ENCODE measurements around the gene PCDHGA6. TPM values are rescaled to one million over a fixed set of nuclear protein-coding genes. Genes with fewer than 3 reads are reported as not detected.
A peak's percentile ranks its signal among the peaks of the same experiment; 100 is the strongest.
"Not testable (repeated sequence)": the region's sequence is repeated elsewhere in the genome, so short reads cannot be mapped to it uniquely, and the experiment has no call there.

PCDHGA6 gene
- total and polyA plus RNA-seq, 10 donors, result 0.35 to 5.0 (median 4.0) TPM

DNA sequence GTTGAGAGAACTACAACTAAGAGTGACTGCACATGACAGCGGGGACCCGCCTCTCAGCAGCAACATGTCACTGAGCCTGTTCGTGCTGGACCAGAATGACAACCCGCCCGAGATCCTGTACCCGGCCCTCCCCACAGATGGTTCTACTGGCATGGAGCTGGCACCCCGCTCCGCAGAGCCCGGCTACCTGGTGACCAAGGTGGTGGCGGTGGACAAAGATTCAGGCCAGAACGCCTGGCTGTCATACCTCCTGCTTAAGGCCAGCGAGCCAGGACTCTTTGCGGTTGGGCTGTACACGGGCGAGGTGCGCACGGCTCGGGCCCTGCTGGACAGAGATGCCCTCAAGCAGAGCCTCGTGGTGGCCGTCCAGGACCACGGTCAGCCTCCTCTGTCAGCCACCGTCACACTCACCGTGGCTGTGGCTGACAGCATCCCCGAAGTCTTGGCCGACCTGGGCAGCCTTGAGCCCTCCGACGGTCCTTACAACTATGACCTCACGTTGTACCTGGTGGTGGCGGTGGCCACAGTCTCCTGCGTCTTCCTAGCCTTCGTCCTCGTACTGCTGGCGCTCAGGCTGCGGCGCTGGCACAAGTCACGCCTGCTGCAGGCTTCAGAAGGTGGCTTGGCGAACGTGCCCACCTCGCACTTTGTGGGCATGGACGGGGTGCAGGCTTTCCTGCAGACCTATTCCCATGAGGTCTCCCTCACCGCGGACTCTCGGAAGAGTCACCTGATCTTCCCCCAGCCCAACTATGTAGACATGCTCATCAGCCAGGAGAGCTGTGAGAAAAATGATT lies 11.0 kb downstream of the PCDHGA6 start:
- TF ChIP-seq, protein P1, sequence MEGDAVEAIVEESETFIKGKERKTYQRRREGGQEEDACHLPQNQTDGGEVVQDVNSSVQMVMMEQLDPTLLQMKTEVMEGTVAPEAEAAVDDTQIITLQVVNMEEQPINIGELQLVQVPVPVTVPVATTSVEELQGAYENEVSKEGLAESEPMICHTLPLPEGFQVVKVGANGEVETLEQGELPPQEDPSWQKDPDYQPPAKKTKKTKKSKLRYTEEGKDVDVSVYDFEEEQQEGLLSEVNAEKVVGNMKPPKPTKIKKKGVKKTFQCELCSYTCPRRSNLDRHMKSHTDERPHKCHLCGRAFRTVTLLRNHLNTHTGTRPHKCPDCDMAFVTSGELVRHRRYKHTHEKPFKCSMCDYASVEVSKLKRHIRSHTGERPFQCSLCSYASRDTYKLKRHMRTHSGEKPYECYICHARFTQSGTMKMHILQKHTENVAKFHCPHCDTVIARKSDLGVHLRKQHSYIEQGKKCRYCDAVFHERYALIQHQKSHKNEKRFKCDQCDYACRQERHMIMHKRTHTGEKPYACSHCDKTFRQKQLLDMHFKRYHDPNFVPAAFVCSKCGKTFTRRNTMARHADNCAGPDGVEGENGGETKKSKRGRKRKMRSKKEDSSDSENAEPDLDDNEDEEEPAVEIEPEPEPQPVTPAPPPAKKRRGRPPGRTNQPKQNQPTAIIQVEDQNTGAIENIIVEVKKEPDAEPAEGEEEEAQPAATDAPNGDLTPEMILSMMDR (IDR thresholded peaks at IDR 0.05 in 8 of 11, conservative IDR thresholded peaks at IDR 0.05 in 3 of 11), result no peak
- TF ChIP-seq POLR2A (IDR thresholded peaks at IDR 0.05) (no peak), POLR2AphosphoS5 (IDR thresholded peaks at IDR 0.05) (no peak)
- H3K36me3 ChIP-seq, result peaks cover 0 to 5% (median 0%) of the 10 kb centered on the region in 6 donors
- DNase-seq, result no peak
- H3K9me3 ChIP-seq, result peaks cover 0 to 98% (median 96%) of the 10 kb centered on the region in 8 donors
- H3K4me1 ChIP-seq, result no peaks in the 10 kb centered on the region
- no peak overlapping the region for H3K27ac ChIP-seq
- 45 to 60% (median 52%) methylated on average over 26 to 43 of the region's 43 CpGs for WGBS, 5 donors
- intact Hi-C loops (cut with DNase I; ENCODE audit: low total_unique reads), result no loop called here
- no peak overlapping the region for H3K4me3 ChIP-seq
- peaks cover 0 to 90% (median 25%) of the 10 kb centered on the region in 7 donors for H3K27me3 ChIP-seq (replicated peaks in 1 of 7)

DNA sequence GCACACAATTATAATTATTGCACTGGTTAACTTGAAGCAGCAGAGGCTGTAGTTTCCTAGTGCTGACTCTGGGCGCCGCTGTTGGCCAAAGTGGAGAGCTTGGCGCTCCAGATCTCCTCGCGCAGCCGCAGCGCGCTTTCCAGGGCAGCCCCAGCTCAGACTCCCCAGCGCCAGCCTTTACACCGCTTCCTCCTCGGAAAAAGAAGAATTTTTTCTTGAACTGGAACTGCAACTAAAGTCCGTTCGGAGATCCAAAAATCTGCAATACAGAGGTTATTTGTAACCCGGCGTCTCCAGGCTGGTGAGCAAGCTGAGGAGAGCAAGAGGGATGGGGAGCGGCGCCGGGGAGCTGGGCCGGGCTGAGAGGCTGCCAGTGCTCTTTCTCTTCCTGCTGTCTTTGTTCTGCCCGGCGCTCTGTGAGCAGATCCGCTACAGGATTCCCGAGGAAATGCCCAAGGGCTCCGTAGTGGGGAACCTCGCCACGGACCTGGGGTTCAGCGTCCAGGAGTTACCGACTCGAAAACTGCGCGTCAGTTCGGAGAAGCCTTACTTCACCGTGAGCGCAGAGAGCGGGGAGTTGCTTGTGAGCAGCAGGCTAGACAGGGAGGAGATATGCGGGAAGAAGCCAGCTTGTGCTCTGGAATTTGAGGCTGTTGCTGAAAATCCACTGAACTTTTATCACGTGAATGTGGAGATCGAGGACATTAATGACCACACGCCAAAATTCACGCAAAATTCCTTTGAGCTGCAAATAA lies 14.0 kb downstream of the PCDHGA6 start, which contains the start of gene PCDHGB4:
Gene PCDHGB4 (plus strand): TSS at position 142 of the 755 bp plus-strand sequence. CDS start 187 bp downstream, at position 329.
- H3K36me3 ChIP-seq; H3K27ac ChIP-seq; H3K4me1 ChIP-seq; intact Hi-C loops (cut with DNase I; ENCODE audit: low total_unique reads); DNase-seq: not testable (repeated sequence)
- 12 to 20% (median 16%) methylated on average over 19 to 21 of the region's 40 CpGs for WGBS, 5 donors
- H3K27me3 ChIP-seq (replicated peaks in 1 of 7), result peaks cover 0 to 96% (median 16%) of the 10 kb centered on the region in 7 donors
- H3K9me3 ChIP-seq, result peaks cover 0 to 97% (median 96%) of the 10 kb centered on the region in 8 donors
- peak within 1 kb of the TSS in 2 of 8 donors; percentile 2 to 50 for H3K4me3 ChIP-seq
- TF ChIP-seq, protein P1 (IDR thresholded peaks at IDR 0.05 in 8 of 11, conservative IDR thresholded peaks at IDR 0.05 in 3 of 11), result peak in 4 of 11 experiments; percentile 19 to 33 (median 26)

DNA sequence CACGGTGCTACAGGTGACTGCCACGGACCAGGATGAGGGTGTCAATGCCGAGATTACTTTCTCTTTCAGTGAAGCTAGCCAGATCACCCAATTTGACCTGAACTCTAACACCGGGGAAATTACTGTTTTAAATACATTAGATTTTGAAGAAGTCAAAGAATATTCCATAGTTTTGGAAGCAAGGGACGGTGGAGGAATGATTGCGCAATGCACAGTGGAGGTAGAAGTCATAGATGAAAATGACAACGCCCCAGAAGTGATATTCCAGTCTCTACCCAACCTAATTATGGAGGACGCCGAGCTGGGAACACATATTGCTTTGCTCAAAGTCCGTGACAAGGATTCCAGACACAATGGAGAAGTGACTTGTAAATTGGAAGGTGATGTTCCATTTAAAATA lies 15.0 kb downstream of the PCDHGA6 start:
- H3K9me3 ChIP-seq, result peaks cover 0 to 97% (median 96%) of the 10 kb centered on the region in 8 donors
- no peak overlapping the region for H3K27ac ChIP-seq
- DNase-seq, result no peak
- 44 to 54% (median 48%) methylated on average over 10 of the region's 10 CpGs for WGBS, 5 donors
- TF ChIP-seq POLR2A (IDR thresholded peaks at IDR 0.05), result no peak
- no peaks in the 10 kb centered on the region for H3K4me1 ChIP-seq
- H3K4me3 ChIP-seq, result no peak overlapping the region
- H3K27me3 ChIP-seq (replicated peaks in 1 of 7), result peaks cover 0 to 96% (median 8%) of the 10 kb centered on the region in 7 donors
- intact Hi-C loops (cut with DNase I; ENCODE audit: low total_unique reads), result no loop called here
- H3K36me3 ChIP-seq, result peaks cover 0 to 10% (median 0%) of the 10 kb centered on the region in 6 donors

DNA sequence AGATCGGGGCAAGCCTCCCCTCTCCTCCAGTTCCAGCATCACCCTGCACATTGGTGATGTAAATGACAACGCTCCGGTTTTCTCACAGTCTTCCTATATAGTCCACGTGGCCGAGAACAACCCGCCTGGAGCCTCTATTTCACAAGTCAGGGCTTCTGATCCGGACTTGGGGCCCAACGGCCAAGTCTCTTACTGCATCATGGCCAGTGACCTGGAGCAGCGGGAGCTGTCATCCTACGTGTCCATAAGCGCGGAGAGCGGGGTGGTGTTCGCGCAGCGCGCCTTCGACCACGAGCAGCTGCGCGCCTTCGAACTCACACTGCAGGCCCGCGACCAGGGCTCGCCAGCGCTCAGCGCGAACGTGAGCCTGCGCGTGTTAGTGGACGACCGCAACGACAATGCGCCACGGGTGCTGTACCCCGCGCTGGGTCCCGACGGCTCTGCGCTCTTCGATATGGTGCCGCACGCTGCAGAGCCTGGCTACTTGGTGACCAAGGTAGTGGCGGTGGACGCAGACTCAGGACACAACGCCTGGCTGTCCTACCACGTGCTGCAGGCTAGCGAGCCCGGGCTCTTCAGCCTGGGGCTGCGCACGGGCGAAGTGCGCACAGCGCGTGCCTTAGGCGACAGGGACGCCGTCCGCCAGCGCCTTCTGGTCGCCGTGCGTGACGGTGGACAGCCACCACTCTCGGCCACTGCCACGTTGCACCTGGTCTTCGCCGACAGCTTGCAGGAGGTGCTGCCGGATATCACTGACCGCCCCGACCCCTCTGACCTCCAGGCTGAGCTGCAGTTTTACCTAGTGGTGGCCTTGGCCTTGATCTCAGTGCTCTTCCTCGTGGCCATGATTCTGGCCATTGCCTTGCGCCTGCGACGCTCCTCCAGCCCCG lies 15.7 kb downstream of the PCDHGA6 start:
- Histone ChIP-seq H3K36me3 (peaks cover 0 to 10% (median 0%) of the 10 kb centered on the region in 6 donors), H3K9me3 (peaks cover 0 to 97% (median 96%) of the 10 kb centered on the region in 8 donors), H3K27ac (no peak overlapping the region), H3K4me1 (no peaks in the 10 kb centered on the region), H3K27me3 (replicated peaks in 1 of 7) (peaks cover 0 to 96% (median 7%) of the 10 kb centered on the region in 7 donors), H3K4me3 (peak overlapping the region in 1 of 8 donors; percentile 9)
- WGBS, 5 donors, result 41 to 53% (median 47%) methylated on average over 51 to 77 of the region's 77 CpGs
- intact Hi-C loops (cut with DNase I; ENCODE audit: low total_unique reads), result no loop called here
- TF ChIP-seq POLR2A (IDR thresholded peaks at IDR 0.05) (no peak), POLR2AphosphoS5 (IDR thresholded peaks at IDR 0.05) (no peak)
- TF ChIP-seq, protein P1 (IDR thresholded peaks at IDR 0.05 in 8 of 11, conservative IDR thresholded peaks at IDR 0.05 in 3 of 11), result no peak
- DNase-seq, result no peak
